CD1c-positive myeloid dendritic cell (primary cell): ENCODE results near the gene ABHD17B.

Source experiments
- DNase-seq: peaks from one replicate; pipeline ENCODE4 v3.0.0-alpha.2; 2016; ENCODE audit errors: extremely low spot score

ABHD17B gene

GRCh38 chr9:71878327-71879274 lies 32.4 kb downstream of the ABHD17B start:
- DNase-seq: no peak

GRCh38 chr9:71876829-71877228 lies 34.2 kb downstream of the ABHD17B start:
- no peak for DNase-seq

GRCh38 chr9:71876106-71876505 lies 34.9 kb downstream of the ABHD17B start:
- no peak for DNase-seq

- no peak for DNase-seq
Measured at GRCh38 chr9:71875345-71875744, 35.6 kb downstream of the ABHD17B start.

- no peak for DNase-seq
Measured at GRCh38 chr9:71863631-71864030, 47.4 kb downstream of the ABHD17B start.

- DNase-seq: no peak
Measured at GRCh38 chr9:71861618-71862017, 49.4 kb downstream of the ABHD17B start.

- no peak for DNase-seq
Measured at GRCh38 chr9:71859939-71860338, 51.1 kb downstream of the ABHD17B start.

GRCh38 chr9:71858812-71859211 lies 52.2 kb downstream of the ABHD17B start:
- no peak for DNase-seq

- DNase-seq: no peak
Measured at GRCh38 chr9:71858102-71858798, 52.7 kb downstream of the ABHD17B start.

GRCh38 chr9:71857159-71857558 lies 53.8 kb downstream of the ABHD17B start:
- DNase-seq: no peak

GRCh38 chr9:71854811-71855210 lies 56.2 kb downstream of the ABHD17B start:
- DNase-seq: no peak

GRCh38 chr9:71853084-71853483 lies 57.9 kb downstream of the ABHD17B start:
- no peak for DNase-seq

GRCh38 chr9:71850996-71851395 lies 60.0 kb downstream of the ABHD17B start:
- DNase-seq: no peak

- no peak for DNase-seq
Measured at GRCh38 chr9:71847892-71848291, 63.1 kb downstream of the ABHD17B start.

- DNase-seq: no peak
Measured at GRCh38 chr9:71844808-71845207, 66.2 kb downstream of the ABHD17B start.

- no peak for DNase-seq
Measured at GRCh38 chr9:71839668-71840067, 71.3 kb downstream of the ABHD17B start.

- no peak for DNase-seq
Measured at GRCh38 chr9:71835596-71835995, 75.4 kb downstream of the ABHD17B start.

GRCh38 chr9:71830929-71831328 lies 80.1 kb downstream of the ABHD17B start:
- no peak for DNase-seq

- no peak for DNase-seq
Measured at GRCh38 chr9:71830153-71830552, 80.8 kb downstream of the ABHD17B start.

GRCh38 chr9:71826279-71826678 lies 84.7 kb downstream of the ABHD17B start:
- DNase-seq: no peak

- DNase-seq: peak; percentile 68
Measured at GRCh38 chr9:71824257-71824656, 86.7 kb downstream of the ABHD17B start.

GRCh38 chr9:71822935-71823334 lies 88.1 kb downstream of the ABHD17B start:
- DNase-seq: no peak

GRCh38 chr9:71822456-71822855 lies 88.5 kb downstream of the ABHD17B start:
- DNase-seq: no peak
